ENCODE data around the gene CELF2. TPM values are rescaled to one million over a fixed set of nuclear protein-coding genes. Genes with fewer than 3 reads are reported as not detected.

CELF2 gene
- total RNA-seq, 2 donors from 2014 or later = 63.2 to 69.4 TPM

DNA sequence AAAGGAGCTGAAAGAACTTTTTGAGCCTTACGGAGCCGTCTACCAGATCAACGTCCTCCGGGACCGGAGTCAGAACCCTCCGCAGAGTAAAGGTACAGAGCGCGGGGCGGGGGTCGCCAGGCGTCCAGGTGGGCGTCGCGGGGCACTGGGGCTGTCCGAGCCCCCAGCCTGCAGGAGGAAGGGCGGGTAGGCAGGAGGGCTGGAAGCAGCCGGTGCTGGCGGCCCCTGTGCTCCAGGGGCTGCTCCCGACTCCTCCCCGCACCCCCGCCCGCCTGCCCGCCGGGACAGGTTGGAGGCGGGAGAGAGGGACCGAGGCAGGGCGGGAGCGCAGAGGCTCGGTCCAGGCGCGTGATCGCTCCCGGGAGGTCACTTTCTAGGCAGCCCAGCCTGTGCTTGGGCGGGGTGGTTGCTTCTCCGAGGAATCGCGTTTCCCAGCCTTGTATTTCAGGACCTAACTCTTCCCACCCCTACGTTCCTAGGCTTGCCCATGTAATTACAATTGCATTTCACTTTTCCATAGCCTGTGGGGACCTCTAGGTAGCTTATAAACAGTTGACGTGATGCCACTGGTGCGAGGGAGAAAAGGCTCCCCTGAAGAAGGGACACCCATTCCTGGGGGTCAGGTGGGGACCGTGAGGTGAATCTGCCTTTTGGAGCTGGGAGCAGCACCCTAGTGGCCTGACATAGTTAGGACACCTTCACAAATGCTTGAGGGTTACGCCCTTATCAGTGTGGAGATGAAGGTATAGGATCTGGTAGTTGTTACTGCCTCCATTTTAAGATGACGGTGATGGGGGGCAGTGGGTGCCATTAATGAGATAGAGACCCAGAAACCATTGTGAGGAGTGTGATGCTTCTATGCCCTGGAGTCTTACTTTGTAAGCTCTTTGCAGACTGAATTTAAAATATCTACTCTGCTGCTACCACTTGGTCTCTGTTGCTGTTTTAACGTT, 148.2 kb downstream of the CELF2 start:
- Histone ChIP-seq H3K36me3 (peaks cover 12% of the 10 kb centered on the region), H3K27me3 (no peaks in the 10 kb centered on the region), H3K9me3 (no peaks in the 10 kb centered on the region), H3K4me1 (peaks cover 0 to 58% of the 10 kb centered on the region in 2 donors), H3K4me3 (peak overlapping the region; percentile 49 to 65), H3K27ac (peak overlapping the region; percentile 83 to 87)
- no peak for DNase-seq (ENCODE audit: low spot score)
- peak; percentile 30 to 44 for TF ChIP-seq CTCF (IDR thresholded peaks at IDR 0.05)

DNA sequence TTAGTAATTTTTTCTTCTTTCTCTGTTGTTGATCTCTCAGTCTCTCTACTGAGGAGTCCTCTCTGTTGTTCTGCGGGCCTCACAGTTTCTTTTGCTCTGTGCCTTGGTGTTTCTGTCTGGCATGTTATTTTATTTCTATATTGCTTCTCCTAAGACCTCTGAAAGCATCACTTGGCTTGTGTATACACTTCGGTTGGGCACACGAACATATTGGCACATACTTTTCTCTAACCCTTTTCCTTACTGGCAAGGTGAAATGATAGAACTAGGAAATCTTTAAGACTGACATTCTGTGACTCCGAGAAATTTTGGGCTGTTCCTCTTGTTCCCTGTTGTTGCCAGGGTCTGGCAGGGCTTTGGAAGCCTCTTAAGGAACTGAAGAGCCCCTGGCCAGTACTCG, 148.9 kb downstream of the CELF2 start:
- Histone ChIP-seq H3K27me3 (no peaks in the 10 kb centered on the region), H3K9me3 (no peaks in the 10 kb centered on the region), H3K27ac (peak overlapping the region; percentile 83 to 87), H3K4me1 (peaks cover 0 to 51% of the 10 kb centered on the region in 2 donors), H3K36me3 (peaks cover 12% of the 10 kb centered on the region), H3K4me3 (peak overlapping the region; percentile 49 to 65)
- no peak for TF ChIP-seq CTCF (IDR thresholded peaks at IDR 0.05)
- no peak for DNase-seq (ENCODE audit: low spot score)

DNA sequence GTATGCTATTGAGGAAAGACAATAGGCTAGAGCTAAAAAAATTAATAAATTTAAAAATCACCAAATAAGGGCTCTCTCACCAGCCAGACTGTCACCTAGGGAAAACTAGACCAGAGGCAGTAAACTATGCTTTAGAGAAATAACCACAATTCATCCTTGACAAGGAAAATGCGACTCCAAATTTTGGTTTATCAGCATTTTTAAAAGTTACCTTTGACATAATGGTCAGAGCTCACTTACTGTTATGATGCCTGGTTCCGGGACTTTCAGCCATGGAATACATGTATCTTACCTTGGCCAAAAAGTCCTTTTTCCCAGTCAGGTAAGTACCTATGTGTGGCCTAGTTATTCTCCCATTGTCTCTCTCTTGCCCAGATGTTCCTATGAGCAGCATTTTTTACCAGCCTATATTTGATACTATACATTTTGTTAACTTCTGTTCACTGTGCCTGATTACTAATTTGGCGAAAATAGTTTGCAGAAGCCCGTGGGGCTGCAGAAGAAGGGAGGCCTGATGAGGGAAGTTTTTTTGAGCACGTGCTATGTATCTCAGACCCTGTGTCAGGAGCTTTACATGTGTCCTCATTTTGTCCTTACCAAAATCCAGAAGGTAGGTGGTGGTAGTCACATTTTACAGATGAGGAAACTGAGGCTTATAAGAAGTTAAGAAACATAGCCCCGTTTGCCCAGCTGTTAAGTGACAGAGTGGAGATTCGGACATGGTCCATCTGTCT, 149.7 kb downstream of the CELF2 start:
- Histone ChIP-seq H3K27ac (peak overlapping the region in 1 of 2 donors; percentile 46), H3K27me3 (no peaks in the 10 kb centered on the region), H3K9me3 (no peaks in the 10 kb centered on the region), H3K4me3 (peak overlapping the region; percentile 1 to 65), H3K36me3 (peaks cover 12% of the 10 kb centered on the region), H3K4me1 (peaks cover 0 to 51% of the 10 kb centered on the region in 2 donors)
- no peak for DNase-seq (ENCODE audit: low spot score)
- TF ChIP-seq CTCF (IDR thresholded peaks at IDR 0.05) = no peak

DNA sequence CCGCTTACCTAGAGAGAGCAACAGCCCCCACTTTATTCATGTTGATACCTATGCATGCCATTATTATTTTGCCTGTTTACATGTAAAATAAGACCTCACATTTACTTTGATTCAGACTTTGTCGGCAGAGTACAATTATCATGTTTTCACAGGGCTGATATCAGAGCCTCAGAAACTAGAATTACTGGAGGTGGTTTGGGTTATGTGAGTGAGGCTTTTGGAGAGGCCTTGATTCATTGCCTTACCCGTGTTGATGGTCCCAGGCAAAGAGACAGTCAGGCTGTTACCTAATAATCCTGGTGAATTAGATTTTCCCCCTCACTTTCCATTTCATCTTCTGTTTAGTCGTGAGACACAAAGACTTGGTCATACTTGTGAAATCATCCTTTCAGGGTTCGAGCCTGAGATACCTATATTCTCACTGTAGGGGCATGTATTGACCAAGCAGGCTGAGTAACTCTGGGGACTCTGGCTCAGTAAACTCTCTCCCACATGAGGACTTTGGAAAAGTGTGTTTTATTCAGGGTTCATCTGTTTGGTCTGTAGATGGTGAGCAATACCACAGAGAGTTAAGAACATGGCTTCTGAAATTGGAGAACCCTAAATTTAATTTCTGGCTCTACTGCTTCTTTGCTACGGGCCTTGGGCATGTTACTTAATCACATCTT, 150.9 kb downstream of the CELF2 start:
- no peak for DNase-seq (ENCODE audit: low spot score)
- Histone ChIP-seq H3K4me3 (no peak overlapping the region), H3K27ac (no peak overlapping the region), H3K36me3 (peaks cover 12% of the 10 kb centered on the region), H3K27me3 (no peaks in the 10 kb centered on the region), H3K9me3 (no peaks in the 10 kb centered on the region), H3K4me1 (peaks cover 0 to 51% of the 10 kb centered on the region in 2 donors)
- no peak for TF ChIP-seq CTCF (IDR thresholded peaks at IDR 0.05)

DNA sequence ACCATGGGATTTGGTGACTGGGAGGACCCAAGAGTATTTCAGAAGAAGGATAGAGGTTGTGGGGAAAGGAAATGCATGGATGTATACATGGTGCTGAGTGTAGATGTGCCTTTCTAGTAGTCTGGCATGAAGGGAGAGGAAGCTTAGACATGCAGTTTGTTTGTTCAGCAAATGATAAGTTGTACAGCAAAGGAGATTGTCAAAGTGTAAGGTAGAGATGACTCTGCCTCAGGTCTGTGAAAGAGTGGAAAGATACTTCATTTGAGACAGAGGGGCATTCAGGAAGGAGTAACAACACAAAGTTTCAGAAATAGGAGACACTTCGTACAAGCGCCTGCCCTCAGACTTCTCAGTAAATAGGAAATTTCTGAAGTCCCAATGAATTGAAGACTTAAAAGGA, 152.3 kb downstream of the CELF2 start:
- DNase-seq (ENCODE audit: low spot score) = no peak
- Histone ChIP-seq H3K36me3 (peaks cover 12% of the 10 kb centered on the region), H3K9me3 (no peaks in the 10 kb centered on the region), H3K27me3 (no peaks in the 10 kb centered on the region), H3K27ac (peak overlapping the region; percentile 21 to 31), H3K4me3 (no peak overlapping the region), H3K4me1 (peaks cover 0 to 46% of the 10 kb centered on the region in 2 donors)
- TF ChIP-seq CTCF (IDR thresholded peaks at IDR 0.05) = no peak
